H1 (cell line): Measurements from ENCODE around the gene PTPRD.

Experiments
- CHD2 ChIP-seq: IDR thresholded peaks from 2 replicates; pipeline ENCODE4 v1.6.1; 2012; ENCODE audit warnings: low read length, improper control_type of control experiment
- GABPA ChIP-seq: IDR thresholded peaks from 2 replicates; pipeline ENCODE4 v1.6.1; 2011; ENCODE audit warnings: mild to moderate bottlenecking, low read length, moderate library complexity, borderline replicate concordance; ENCODE audit not compliant: insufficient read depth
- POLR2A ChIP-seq, 2 experiments: IDR thresholded peaks; 1 replicate in 1 of 2; 2 replicates in 1 of 2; pipeline ENCODE4 v1.6.1; 2011; ENCODE audit warnings: low read depth in 2 of 2, low read length in 2 of 2, mild to moderate bottlenecking in 2 of 2; ENCODE audit errors: control extremely low read depth in 1 of 2
- POLR2AphosphoS5 ChIP-seq: IDR thresholded peaks from 2 replicates; pipeline ENCODE4 v1.6.1; 2011; ENCODE audit warnings: low read depth, low read length
- YY1 ChIP-seq: IDR thresholded peaks from 2 replicates; pipeline ENCODE4 v1.6.1; 2011; ENCODE audit warnings: low read depth, mild to moderate bottlenecking, low read length
- TF ChIP-seq, protein P1 (sequence below): IDR thresholded peaks from 2 replicates; pipeline ENCODE4 v1.6.1; 2011; ENCODE audit warnings: low read depth, mild to moderate bottlenecking, low read length; ENCODE audit not compliant: insufficient read depth
- TF ChIP-seq, protein P2 (sequence below): IDR thresholded peaks from 2 replicates; pipeline ENCODE4 v1.6.1; 2012; ENCODE audit warnings: low read length, inconsistent platforms

DNA sequence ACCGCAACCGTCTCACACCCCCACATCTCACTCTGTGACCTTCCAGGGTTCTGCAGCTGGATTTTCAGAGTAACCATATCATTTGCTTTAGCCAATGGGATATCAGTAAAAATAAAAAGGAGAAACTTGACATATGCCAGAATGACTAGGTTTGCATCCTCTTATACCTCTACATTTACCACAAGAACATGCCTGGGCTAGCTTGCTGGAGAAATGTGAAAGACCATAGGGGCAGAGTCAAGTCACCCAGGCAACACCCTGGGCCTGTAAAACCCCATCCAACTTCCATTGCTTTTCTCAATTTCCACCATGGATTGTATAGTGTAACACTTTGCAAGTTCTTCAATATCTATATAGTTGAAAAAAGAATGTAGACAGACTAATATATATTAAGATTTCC is 731.1 kb downstream of the PTPRD start:
- TF ChIP-seq CHD2 = no peak
- no peak for TF ChIP-seq GABPA
- TF ChIP-seq YY1 = no peak
- TF ChIP-seq, protein P1, sequence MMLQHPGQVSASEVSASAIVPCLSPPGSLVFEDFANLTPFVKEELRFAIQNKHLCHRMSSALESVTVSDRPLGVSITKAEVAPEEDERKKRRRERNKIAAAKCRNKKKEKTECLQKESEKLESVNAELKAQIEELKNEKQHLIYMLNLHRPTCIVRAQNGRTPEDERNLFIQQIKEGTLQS = no peak
- no peak for TF ChIP-seq POLR2A (IDR thresholded peaks at IDR 0.05; ENCODE audit: control extremely low read depth in 1 of 2, low read depth in 2 of 2, low read length in 2 of 2)
- TF ChIP-seq, protein P2, sequence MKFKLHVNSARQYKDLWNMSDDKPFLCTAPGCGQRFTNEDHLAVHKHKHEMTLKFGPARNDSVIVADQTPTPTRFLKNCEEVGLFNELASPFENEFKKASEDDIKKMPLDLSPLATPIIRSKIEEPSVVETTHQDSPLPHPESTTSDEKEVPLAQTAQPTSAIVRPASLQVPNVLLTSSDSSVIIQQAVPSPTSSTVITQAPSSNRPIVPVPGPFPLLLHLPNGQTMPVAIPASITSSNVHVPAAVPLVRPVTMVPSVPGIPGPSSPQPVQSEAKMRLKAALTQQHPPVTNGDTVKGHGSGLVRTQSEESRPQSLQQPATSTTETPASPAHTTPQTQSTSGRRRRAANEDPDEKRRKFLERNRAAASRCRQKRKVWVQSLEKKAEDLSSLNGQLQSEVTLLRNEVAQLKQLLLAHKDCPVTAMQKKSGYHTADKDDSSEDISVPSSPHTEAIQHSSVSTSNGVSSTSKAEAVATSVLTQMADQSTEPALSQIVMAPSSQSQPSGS = no peak
- TF ChIP-seq POLR2AphosphoS5 = no peak
